ENCODE data around the gene MAPK8IP3.

Gene MAPK8IP3

DNA sequence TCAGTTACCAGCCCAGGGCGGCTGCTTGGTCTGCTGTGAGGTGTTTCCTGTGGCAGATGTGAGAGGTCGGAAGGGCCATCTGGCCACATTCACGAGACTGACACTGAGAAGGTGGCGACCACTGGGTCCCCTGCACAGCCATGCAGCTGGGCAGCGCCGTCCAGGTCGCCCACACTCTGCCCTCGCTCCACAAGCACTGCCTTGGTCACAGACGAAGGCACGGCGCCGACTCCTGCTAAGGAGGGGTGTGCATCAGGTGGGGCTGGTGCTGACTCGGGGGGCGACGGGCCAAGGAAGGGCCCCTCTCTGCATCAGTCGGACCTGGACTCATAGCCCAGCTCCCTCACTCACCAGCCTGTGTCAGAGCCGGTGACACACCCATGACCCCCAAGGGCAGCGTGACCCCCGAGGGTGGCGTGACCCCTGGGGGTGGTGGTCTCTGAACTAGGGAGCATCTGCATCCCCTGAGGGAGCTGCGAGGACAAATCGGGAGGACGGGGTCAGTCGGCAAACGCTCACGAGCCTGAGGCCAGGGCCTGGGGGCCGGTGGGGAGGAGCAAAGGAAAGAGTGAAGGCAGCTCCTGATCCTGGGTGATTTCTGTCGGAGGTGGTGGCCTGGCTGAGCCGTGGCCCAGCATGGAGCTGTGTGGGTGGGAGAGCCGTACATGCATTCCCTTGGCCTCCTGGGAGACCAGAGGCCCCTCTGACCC lies 34.9 kb downstream of the MAPK8IP3 start:
- no peak for DNase-seq

DNA sequence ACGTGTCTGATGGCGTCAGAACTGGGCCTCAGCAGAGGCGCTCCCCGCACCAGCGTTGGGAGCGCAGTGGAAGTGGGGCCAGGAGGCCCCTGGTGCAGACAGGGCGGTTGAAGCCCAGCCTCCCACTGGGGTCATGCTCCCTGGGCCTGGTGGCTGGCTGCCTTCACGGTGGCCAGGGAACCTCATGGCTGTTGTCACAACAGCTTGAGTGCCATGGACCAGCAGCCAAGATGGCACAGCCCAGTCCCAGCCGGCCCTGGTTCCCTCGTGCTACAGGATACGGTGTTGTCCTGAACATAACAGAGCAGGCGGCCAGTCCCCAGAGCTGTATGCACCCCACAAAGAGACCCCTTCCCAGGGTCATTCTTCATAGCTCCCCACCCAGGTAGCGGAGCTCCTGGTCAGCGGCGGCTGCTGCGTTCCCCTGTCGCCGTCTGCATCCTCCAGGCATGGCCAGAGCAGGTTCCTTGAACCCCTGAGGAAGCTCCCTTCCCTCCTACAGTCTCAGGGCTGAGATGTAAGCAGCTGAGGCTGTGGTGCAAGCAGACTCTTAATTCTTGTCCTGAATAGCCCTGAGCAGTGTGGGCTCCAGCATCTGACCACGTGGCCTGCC lies 35.7 kb downstream of the MAPK8IP3 start:
- DNase-seq, result no peak

DNA sequence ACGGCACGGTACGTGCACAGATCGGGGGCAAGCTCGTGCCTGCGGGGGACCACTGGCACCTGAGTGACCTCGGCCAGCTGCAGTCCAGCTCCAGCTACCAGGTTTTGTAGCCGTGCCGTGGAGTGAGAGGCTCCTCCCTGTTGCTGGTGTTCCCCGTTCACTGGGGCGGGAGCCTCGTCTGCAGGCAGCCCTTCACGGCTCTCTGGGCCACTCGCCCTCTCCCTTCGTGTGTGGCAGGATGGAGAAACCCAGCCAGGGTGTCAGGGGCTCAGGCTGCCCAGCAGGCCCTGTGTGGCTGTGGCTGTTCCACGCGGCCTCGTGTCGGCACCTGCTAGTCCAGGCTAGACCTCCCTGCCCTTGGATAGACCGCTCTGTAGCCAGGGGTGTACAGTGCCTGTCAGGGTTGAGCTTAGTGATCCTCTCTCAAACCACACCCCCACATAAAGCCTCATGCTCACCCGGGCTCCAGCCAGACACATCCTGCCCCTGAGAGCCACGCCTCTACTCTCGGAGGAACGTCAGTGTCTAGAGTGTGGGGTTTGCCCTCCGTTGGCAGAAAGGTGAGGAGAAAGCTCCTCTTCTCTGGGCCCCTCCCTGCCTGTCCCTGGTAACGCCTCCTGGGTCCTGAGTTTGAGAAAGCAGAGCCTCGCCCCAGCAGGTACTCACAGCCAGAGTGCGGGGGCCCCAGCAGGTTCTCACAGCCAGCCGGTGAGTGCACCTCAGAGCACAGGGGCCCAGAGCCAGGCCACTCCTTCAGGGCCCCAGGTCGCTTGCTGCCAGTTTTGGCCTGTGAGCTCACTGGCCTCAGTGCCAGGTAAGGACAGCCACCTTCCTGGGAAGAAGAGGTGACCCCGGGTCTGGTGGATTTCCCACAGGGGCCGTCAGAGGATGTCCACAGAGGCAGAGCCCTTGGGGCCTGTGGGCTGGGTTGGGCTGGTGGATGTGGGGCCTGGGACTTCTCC lies 37.7 kb downstream of the MAPK8IP3 start:
- no peak for DNase-seq

DNA sequence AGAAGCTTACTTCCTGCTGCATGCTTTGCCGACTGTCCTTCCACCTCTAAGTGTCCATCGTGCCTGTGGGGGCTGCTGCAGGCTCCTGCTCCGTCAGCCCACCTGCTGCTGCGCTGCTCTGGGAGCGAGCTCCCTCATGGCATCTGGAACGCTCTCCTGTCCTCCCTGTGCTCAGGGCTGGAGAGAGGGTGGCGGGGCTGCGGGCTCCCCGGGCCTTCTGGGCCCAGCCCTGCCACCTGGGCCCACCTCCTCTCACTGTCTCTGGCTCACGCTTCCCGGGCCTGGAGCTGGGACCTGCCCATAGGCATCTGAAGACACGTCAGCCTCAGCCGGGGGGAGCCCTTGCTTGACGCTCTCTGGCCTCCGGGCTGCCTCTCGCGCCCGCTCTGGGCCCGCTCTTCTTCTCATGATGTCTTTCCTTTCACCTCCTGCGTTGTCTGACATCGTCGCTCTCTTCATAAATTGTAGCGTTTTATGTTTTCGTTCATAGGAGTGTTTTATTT lies 38.4 kb downstream of the MAPK8IP3 start:
- no peak for DNase-seq

DNA sequence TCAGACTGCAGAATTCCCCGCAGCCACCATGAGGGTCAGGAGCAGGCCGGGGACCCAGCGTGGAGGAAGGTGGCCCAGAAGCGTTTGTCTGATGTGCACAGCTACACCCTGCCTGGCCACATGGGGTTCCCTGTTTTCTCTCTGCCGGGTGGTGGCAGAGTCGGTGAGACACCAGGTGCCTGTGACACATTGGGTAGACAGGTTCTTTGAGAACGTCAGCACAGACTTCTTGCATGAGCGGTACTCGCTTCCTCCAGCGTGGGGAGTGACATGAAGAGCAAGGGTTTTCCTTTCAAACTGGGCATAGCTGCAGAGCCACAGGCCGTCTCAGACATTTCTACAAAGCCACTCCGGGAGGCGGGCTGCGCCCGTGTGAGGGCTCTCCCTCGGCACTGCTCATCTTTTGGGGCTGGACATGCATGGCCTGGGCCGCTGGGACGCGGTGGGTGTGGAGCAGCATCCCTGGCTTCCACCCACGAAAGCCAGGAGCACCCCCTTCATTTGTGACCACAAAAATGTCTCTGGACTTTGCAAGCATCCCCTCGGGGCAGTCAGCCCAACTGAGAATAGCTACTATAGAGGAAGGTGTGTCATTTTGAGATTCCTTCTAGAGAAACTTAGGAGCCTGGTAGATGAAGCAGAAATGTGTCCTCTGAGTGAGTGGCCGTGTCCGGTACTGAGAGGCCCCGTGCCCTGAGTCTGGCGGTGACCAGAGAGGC lies 39.3 kb downstream of the MAPK8IP3 start:
- DNase-seq, result no peak

DNA sequence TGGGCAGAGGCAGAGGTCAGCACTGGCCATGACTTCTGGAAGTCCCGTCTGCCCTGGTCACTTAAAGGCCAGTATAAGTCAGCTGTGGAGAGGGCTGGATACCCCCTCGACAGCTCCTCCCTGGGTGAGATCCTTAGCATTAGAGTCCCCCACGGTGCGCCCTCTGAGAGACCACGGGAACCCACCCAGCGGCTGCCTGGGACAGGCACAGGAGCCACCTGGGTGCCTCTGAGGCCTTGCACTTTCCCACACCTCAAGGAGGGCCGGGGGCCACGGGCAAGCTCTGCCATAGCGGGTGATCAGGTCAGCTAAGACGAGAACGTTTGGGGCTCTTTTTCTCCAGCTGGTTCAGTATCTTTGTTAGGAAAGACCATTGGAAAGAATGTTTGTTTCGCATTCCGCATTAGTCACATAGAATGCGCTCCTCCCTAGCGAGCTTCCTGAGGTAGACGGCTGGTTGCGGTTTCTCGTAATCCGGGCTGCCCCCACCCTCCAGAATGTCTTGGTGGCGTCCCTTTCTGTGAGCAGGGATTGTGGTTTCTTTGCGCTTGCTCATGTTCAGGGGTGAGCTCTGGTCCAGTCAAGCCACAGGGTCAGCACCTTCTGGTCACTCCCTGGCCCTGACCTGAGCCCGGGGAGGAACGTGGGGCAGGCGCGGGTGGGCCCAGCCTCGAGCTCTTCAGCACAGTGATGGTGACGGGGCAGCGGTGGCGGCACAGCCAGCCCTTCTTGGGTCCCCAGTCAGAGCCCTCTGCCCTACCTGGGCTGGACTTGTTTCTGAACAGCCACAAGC lies 40.1 kb downstream of the MAPK8IP3 start:
- DNase-seq, result no peak

DNA sequence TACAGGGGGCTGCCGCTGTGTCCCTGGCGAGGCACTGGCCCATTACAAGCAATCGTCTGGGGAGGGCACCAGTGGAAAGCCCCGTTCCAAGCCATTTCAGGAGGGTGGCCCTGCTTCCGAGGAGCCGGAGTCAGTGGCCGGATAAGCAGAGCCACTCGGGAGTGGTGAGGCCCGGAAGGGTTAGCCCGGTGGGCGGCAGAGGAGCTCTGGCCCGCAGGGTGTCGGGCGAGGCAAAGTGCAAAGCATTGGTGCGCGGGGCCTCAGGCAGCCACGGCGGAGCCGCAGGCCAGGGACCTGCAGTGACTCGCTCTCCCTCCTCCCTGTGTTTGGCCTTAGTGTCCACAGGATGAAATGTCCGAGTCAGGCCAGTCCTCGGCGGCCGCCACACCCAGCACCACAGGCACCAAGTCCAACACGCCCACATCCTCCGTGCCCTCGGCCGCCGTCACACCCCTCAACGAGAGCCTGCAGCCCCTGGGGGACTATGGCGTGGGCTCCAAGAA lies 40.7 kb downstream of the MAPK8IP3 start:
- no peak for DNase-seq

DNA sequence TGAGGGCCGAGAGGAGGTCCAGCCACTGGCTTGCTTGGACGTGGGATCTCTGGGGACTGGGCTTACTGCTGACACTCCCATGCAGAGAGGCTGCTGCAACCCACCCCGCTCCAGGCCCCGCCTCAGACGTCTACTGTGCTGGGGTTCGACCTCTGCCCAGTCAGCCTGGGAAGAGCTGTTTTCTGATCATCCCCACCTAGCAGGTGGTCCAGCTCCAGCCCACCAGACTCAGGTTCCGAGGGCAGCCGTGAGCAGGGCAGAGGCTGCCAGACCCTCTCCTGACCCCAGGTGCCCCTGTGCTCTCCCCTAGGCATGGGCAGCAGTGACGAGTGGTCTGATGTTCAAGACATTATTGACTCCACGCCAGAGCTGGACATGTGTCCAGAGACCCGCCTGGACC lies 41.9 kb downstream of the MAPK8IP3 start:
- no peak for DNase-seq

DNA sequence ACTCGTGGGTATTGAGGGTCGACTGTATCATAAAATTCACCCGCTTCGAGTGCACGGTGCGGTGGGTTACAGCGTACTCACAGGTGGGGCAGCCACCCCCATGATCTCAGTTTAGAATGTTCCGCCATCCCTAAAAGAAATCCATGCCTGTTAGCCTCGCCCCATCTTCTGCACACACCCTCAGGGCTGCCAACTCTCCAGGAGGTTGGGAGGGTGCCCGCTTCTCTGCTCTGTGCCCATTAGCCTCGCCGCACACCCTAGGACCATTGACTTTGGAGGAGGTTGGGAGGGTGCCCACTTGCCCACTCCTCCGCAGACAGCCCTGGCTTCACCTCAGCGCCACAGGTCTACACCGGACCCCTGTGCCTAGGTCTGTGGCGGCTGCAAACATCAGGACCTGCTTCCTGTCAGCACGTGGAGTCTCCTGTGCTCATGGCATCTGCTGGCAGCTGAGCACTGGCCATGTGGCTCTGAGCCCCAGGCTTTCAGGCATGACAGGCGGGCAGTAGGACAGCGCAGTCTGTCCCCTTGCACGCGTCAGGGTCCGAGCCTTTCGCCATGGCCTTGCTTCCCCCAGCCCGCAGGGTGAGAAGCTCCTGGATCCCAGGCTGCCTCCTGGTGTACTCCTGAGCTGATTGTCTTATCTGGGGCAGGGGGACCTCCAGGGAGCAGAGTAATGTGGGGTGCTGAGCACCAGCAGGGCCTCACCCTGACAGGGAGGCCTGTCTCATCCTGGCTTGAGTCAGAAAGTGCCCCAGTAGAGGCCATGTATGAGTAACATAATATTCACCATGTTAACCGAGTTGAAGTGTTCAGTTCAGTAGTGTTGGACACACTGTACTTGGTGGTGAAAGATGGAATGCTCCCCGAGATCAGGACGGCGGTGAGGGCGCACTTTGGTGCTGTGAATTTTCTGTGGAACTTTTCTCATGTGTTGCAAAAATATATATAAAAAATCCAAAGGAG lies 43.4 kb downstream of the MAPK8IP3 start:
- DNase-seq, result no peak

DNA sequence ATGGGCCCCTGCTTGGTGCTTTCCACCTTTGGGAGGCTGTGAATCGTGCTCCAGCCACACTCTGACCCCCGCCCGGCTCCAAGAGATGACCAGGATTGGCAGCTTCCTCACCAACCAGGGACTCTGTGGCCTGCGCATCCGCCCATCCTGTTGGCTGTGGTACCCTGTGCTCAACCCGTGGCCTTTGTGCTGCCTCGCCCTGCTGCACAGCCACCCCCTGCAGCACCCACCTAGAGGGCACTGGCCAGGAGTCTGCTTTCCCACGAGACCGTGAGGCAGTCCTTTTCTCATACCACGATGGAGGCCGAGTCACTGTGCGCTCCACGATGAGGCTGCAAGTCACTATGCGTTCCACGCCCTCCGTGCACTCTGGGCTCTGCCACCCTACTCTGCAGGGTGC lies 46.0 kb downstream of the MAPK8IP3 start:
- no peak for DNase-seq

DNA sequence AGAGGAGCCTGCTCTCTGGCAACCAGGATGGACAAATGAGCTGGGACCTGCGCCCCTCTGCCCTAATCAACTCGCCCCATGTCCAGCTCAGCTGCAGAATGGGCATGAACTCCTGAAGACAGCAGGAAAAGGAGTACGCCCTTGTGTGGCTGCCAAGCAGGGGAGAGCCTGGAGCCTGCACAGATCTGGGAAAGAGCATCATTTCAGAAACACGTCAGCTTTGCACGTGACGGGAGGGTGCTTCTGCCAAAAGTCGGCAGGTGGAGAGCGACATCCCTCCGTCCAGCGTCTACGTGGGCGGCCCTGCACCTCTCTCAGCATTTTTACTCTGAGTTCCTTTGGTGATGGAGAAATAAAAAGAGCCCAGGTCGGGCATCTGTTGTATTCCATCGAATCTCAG lies 46.9 kb downstream of the MAPK8IP3 start:
- no peak for DNase-seq

DNA sequence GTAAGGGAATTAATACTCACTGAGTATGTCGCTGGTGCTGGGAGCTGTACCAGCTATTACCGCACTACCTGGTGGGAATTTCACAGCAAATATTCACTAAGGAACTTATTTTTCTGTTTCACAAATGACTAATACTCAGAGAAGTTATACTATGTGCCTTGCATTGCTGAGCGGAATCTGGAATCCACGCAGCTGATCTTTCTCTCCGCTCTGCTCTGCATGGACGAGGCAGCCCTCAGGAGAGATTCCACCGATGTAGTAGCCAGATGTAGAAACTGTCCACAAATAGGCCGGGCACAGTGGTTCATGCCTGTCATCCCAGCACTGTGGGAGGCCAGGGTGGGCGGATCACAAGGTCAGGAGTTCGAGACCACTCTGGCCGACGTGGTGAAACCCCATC lies 48.2 kb downstream of the MAPK8IP3 start:
- no peak for DNase-seq

DNA sequence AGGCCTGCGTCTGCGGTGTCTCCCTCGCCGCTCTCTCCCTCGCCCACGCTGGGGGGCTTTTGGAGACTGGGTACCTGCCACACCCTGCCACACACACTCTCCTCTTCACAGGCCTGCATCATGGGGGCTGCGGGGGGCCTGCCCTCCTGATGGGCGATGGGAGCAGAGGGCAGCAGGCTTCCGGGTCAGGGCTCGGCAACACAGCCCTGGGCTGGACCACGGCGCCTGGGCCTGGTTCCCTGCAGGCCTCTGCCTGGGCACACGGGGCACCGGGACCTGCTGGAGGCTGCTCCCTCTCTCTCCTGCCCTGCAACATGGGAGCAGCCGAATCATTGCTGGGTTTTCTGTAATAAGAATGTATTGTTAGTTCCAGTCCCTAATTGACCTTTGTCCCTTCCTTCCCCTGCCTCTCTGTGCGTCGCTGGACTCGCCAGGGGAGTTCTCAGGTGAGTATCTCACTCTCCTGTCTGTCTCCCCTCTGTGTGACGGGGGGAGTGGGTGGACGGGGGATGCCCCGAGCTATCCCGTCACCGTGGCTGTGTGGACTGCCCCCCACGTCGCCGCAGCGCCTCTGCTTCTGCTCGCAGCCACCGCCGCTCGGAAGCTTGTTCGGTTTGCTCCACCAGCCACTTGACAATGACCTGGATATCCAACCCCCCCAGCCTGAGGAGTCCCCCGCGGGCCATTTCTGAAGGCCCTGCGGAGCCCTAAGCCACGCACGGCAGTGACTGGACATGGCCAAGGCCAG lies 51.9 kb downstream of the MAPK8IP3 start:
- DNase-seq, result no peak

DNA sequence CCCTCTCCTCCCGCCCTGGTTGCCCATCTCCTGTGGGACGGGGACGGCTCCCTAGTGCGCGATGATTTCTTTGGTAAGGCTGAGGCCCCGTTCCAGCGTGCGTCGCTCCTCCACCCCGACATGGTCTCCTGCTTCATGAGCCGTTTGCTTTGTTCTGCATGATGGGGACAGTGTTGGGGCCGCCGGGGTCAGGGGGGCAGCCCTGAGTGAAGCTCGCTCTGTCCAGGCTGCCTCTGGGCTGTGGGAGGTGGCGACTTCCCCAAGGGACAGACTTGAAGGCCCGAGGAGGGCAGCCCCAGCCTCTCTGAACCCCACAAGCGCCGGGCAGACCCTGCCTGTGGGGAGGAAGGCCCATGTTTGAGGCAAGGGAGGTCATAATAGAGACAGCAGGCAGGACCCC lies 52.9 kb downstream of the MAPK8IP3 start:
- no peak for DNase-seq

DNA sequence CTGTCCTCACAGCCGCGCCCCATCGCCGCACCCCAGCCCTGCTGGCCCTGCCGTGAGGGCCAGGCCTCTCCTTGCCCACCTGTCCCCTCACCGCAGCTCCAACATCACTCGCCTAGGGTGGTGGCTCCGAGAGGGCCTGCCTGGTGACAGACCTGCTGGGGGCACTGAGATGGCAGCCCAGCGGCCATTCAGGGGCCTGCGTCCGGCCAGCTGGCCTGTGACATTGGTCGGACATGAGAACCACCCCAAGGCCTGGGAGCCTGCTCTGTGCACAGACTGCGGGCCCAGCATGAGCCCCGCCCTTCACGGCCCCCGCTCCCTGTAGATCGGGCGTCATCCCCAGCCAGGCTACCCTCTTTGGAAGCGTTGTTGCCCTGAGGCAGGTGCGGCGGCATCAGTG lies 53.5 kb downstream of the MAPK8IP3 start:
- DNase-seq, result no peak

DNA sequence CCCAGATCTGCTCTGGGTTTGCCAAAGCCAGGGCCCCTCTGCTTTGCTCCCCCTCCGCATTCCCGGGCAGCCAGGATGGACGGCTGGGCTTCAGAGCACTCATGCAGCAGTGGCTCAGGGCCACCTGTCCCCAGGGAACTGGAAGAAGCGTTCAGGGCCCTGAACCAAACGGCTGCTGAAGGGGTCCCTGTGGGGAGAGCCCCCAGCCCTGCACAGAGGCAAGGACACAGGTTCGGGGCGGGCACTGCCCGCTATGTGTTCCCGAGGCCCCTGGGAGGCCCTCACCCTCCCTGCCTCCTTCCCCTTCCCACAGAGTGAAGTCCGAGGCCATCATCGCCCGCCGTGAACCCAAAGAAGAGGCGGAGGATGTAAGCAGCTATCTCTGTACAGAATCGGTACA lies 54.9 kb downstream of the MAPK8IP3 start:
- no peak for DNase-seq

DNA sequence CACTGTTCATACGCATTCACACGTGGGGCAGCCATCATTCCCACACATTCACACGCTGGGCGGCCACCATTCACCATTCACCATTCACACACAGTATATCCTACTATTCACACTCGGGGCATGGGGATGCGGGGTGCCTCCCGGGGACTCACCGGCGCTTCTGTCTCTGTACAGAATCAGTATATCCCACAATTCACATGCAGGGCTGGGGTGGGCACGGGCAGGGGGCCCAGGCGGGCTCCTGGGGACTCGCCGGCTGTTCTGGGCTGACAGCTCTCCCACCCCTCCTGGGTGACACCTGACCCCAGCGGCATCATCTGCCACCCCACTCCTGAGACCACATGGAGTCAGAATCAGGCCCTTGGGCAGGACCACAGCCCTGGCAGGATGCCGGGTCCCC lies 55.8 kb downstream of the MAPK8IP3 start:
- no peak for DNase-seq

DNA sequence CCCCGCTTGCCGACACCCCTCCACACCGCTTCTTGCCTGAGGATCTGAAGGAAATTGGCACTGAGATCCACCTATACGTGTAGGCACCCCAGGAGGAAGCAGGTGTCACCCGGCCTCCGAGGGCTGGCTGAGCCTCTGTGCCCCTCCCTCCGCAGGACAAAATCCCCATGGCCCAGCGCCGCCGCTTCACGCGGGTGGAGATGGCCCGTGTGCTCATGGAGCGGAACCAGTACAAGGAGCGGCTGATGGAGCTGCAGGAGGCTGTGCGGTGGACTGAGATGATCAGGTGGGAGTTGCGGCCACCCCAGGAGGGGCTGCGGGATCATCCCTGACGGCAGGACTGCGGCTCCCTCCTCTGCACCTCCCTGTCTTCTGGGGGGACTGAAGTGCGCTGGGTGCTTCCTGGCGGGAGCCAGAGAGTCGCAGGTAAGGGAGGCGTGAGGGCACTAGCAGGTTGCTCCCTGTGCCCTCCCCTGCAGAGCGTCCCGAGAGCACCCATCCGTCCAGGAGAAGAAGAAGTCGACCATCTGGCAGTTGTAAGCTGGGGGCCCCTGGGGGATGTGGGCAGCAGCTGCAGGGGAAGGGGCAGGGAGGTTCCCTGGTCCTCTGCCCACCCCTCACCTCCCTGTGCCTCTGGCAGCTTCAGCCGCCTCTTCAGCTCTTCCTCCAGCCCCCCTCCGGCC lies 56.3 kb downstream of the MAPK8IP3 start:
- no peak for DNase-seq

DNA sequence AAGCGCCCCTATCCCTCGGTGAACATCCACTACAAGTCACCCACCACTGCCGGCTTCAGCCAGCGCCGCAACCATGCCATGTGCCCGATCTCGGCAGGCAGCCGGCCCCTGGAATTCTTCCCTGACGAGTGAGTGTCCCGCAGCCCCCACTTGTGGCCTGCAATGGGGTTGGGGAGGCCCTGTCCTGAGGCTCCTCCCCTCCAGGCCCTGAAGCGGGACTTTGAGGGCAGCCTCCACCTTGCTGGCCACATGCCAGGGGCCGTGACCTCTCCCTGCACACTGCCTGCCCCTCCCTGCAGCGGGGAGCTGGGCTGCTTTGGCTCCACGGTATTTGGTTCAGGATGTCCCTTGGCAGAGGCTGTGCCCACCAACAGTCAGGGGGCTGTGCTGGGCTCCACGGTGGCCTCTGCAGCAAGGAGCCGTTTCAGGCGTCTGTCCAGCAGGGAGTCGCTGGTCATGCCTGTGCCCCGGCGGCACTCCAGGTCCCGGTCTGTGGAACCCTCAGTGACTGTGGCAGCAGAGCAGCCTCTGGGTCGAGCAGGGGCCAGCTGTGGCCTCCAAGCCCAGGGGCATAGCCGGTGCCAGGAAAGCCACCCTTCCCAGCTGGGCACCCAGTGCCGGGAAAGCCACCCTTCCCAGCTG lies 57.0 kb downstream of the MAPK8IP3 start:
- DNase-seq, result no peak

All from activated CD4-positive, alpha-beta T cell treated with anti-CD3 and anti-CD28 coated beads, Interleukin-2, Interleukin-6, amounts not matched to agents 100 ng/mL and 50 ng/mL, durations not matched to agents 16 hours and 8 hours (primary cell).